HG03442 (cell line): ENCODE data around the gene RABL3.
A peak's percentile ranks its signal among the peaks of the same experiment; 100 is the strongest.
"Not testable (repeated sequence)": the region's sequence is repeated elsewhere in the genome, so short reads cannot be mapped to it uniquely, and the experiment has no call there.

Source experiments
- ATAC-seq: cut with Tn5 transposase; IDR thresholded peaks from one replicate; pipeline ENCODE4 v1.9.1; 2021; ENCODE audit warnings: mild to moderate bottlenecking, moderate library complexity; ENCODE audit not compliant: unreplicated experiment

RABL3 gene

GRCh38 chr3:120684896-120685295 is 57.4 kb downstream of the RABL3 start:
- no peak for ATAC-seq

DNA sequence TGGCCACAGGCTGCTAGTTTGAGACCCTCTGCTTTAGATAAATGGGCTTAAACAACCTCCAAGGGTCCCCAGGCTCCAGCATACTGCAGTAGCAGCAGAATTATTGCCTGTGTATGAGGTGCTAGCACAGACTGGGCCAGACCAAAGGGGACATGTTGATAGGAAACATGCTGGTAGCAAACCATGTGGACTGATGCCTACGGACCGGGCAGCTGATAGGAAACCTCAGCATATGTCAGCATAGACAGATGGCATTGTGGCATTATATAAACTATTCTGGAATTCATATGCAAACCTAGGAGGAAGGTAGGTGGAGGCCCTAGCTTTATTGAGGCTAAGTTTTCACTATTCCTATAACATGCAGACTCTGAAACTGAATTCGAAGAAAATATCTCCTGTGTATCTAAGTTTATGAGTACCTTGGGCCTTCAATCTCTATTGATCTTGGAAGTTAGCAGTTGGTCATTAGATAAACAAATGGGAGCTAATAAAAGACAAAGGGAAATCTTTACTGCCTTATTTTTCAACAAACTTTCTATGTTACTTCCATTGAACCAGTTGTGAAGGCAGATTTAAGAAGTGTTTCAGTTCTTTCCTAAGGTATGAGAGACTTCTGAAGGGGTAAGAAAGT is 58.5 kb downstream of the RABL3 start:
- ATAC-seq, result no peak

DNA sequence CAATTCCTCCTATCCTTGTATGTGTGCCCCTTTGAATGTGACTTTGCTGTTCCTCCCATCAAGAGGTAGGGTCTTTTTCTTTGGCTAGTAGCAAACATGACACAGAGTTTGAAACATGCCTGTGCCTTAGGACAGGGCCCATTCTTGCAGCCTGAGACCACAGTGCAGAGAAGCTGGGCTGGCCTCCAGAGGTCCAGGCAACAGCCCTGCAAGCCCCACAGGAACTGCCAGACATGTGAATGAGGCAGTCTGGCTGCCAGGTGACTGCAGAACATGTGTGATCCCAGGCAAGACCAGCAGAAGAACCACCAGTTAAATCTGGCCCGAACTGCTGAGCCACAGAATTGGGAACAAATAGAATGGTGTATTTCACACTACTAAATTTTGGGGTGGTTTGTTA is 59.1 kb downstream of the RABL3 start:
- no peak for ATAC-seq

- no peak for ATAC-seq
Measured at GRCh38 chr3:120682095-120682681, 60.1 kb downstream of the RABL3 start, which contains the start of gene HGD. Gene HGD, minus strand, starts transcription at chr3:120682239. Its CDS starts 128 bp downstream, at chr3:120682111.

- ATAC-seq, result no peak
Measured at GRCh38 chr3:120681506-120682038, 60.7 kb downstream of the RABL3 start.

GRCh38 chr3:120681018-120681417 is 61.3 kb downstream of the RABL3 start:
- ATAC-seq, result no peak

GRCh38 chr3:120680193-120680894 is 62.0 kb downstream of the RABL3 start:
- ATAC-seq, result no peak

GRCh38 chr3:120678984-120679383 is 63.3 kb downstream of the RABL3 start:
- ATAC-seq, result no peak

GRCh38 chr3:120678331-120678947 is 63.9 kb downstream of the RABL3 start:
- peak; percentile 73 for ATAC-seq

GRCh38 chr3:120677193-120677592 is 65.1 kb downstream of the RABL3 start:
- not testable (repeated sequence) for ATAC-seq

DNA sequence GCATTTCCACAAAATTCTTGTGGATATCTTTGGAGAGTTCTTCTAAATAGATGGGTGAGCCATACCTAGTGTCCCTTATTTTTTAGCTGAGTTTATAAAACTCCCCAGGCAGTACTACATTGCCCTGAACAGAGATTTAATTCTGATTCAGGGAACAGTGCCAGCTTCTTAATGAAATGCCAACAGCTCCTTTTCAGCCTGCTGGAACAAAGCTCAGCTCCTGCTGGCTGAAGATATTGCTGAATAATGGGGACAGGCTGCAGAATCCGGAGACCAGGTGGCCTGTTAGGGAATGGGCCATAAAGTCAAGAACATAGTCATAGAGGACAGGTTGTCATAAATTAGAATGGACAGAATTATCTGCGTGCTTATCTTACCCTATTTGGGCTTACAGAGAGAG is 69.2 kb downstream of the RABL3 start:
- no peak for ATAC-seq

GRCh38 chr3:120670576-120670975 is 71.7 kb downstream of the RABL3 start:
- ATAC-seq, result no peak

- ATAC-seq, result no peak
Measured at GRCh38 chr3:120664926-120665325, 77.4 kb downstream of the RABL3 start.

DNA sequence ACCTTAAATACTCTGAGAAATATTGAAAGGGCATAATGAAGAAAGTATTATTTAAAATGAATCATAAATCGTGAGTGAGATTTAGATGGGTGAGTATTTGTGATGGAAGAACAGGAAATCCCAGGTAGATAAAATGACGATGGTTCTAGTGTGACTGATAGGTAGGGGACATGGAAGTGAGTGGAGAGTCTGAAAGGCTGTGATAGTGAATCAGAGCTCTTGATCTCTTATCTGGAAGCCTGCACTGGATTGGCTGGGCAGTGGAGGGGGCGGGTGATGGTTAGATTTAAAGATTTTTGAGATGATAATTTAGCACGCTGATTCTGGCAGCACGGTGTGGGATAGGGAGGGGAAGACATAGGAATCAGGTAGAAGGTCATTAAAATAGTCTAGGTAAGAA is 80.4 kb downstream of the RABL3 start:
- ATAC-seq, result no peak

DNA sequence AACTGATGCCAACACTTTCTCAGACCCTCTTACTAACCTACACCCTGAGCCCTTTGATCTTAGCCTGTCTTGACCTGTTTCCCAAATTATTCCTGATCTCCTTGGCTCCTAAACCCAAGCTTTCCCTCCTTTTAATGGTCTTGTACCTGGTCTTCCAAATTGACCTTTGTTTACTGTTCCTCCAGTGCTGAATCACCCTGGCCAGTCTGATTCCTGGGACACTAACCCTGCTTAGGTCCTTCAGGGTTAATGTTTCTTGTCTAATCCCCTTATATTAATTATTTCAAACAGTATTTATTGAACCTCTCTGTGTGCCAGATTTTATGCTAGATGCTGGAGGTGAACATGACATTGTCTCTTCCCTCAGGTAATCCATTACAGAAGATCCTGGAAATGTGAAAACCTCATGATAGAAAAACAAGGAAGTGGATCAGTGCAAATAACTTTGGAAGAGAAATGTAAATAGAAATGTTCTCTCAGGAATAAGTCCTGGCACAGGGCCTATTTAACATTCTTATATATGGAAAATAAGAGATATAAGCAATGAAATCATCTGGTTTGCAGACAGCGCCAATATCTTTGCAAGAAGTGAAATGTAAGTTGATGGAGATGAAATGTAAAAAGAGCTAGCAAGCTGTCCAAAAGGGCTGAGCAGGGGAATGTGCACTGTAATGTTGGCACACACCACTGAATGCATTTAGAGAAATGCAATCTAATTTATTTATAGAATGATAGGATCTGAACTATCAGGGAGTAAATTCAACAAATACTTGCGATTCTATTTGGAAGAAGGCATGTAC is 81.0 kb downstream of the RABL3 start:
- no peak for ATAC-seq

- no peak for ATAC-seq
Measured at GRCh38 chr3:120659834-120660233, 82.5 kb downstream of the RABL3 start.

- ATAC-seq, result no peak
Measured at GRCh38 chr3:120659285-120659684, 83.0 kb downstream of the RABL3 start.

DNA sequence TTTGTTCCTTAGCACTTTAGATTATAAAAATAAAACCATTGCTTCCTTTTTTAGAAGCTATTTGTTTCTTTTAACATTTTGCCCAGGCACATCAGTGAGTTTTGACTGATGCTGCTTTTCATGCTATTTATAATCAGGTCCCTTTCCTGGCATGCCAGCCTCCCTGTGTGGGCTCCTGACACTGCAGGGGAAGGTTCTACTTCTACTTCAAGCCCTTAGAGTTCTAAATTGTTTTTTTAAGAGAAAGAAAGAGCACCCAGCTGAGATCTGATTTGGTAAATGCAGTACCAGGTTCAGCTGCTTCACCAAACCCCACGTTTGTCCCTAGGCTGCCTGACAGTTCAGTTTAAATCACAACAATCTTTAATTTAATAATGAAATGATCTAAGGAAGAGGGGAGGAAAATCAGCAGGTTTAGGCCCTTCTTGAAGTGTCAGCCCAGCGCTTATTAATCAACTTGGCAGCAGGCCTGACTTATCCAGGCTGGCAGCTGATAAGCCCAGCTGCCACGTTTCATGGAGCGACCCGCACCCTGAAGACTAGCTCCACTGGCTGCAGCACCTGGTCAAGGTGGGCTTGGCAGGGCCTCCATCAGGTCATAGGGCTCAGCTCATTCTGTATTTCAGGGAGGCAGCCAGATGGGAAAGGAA is 89.3 kb downstream of the RABL3 start:
- ATAC-seq, result no peak

GRCh38 chr3:120652281-120652680 is 90.0 kb downstream of the RABL3 start:
- no peak for ATAC-seq

GRCh38 chr3:120650311-120650710 is 92.0 kb downstream of the RABL3 start:
- ATAC-seq, result no peak
